HG02623 (cell line): Measurements from ENCODE around the gene TAS1R1.

ENCODE experiments used
- ATAC-seq: cut with Tn5 transposase; IDR thresholded peaks from one replicate; pipeline ENCODE4 v1.9.1; 2021; ENCODE audit warnings: moderate library complexity; ENCODE audit not compliant: unreplicated experiment

The TAS1R1 gene

GRCh38 chr1:6627841-6628545 lies 72.9 kb downstream of the TAS1R1 start:
- no peak for ATAC-seq

DNA sequence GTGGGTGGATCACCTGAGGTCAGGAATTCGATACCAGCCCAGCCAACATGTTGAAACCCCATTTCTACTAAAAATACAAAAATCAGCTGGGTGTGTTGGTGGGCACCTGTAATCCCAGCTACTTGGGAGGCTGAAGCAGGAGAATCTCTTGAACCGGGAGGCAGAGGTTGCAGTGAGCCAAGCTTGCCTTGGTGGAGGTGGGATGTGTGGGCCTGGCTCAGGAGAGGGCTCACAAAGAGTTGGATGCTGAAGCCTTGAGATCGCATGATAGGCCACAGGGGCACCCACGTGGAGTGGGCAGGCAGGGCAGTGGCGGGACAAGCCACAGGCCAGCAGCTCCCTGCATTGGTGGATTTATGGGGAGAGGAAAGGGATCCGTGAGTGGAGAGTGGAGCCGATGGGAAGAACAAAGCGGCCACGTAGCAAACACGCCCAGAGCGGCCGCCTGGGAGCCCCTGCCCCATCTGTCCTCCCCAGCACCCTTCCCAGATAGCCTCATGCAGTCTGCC lies 73.9 kb downstream of the TAS1R1 start:
- no peak for ATAC-seq
